Adrenal gland (tissue), 5 donors: ENCODE data around the gene ZFYVE1.

Experiments used
- POLR2A ChIP-seq, 2 donors: fragments of 450-650 bp; IDR thresholded peaks; one replicate each; pipeline ENCODE4 v1.6.1; 2017; ENCODE audit warnings: antibody characterized with exemption in 2 of 2, mild to moderate bottlenecking in 2 of 2, moderate library complexity in 1 of 2
- TF ChIP-seq, protein P1 (sequence below), 6 experiments: fragments of 450-650 bp in 4 of 6; fragments of 200-600 bp in 2 of 6; sonication (generic) in 1 of 6; IDR thresholded peaks; 1 replicate in 5 of 6; 2 replicates in 1 of 6; pipeline versions ENCODE4 v1.5.1 to v1.8.0; 2016 to 2021; ENCODE audit warnings: antibody characterized with exemption in 6 of 6, mild to moderate bottlenecking in 2 of 6, moderate library complexity in 1 of 6
- donor health status: DM: no; HTN: no; CAD: no.

DNA sequence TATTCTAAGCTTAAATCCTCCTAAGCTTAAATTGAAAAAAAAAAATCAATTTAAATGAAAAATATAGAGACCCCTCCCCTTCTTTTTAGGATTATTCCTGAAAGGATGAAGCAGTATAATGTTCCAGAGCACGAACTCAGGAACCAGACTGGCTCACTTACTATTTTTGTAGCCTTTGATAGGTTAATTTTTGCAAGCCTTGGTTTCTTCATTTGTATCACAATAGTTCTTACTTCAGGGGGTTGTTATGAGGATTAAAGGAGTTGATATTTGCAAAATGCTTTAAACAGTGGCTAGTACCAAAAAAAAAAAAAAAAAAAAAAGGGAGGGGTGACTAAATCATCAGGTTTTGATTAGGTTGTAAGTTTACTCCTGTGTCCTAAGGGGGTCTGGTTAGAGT, 28.3 kb upstream of the ZFYVE1 start:
- no peak for TF ChIP-seq POLR2A (IDR thresholded peaks at IDR 0.05)
- TF ChIP-seq, protein P1, sequence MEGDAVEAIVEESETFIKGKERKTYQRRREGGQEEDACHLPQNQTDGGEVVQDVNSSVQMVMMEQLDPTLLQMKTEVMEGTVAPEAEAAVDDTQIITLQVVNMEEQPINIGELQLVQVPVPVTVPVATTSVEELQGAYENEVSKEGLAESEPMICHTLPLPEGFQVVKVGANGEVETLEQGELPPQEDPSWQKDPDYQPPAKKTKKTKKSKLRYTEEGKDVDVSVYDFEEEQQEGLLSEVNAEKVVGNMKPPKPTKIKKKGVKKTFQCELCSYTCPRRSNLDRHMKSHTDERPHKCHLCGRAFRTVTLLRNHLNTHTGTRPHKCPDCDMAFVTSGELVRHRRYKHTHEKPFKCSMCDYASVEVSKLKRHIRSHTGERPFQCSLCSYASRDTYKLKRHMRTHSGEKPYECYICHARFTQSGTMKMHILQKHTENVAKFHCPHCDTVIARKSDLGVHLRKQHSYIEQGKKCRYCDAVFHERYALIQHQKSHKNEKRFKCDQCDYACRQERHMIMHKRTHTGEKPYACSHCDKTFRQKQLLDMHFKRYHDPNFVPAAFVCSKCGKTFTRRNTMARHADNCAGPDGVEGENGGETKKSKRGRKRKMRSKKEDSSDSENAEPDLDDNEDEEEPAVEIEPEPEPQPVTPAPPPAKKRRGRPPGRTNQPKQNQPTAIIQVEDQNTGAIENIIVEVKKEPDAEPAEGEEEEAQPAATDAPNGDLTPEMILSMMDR (IDR thresholded peaks at IDR 0.05) = no peak
